Measurements from ENCODE around the gene ZBTB48.
"Not testable (repeated sequence)": the region's sequence is repeated elsewhere in the genome, so short reads cannot be mapped to it uniquely, and the experiment has no call there.

Gene ZBTB48

GRCh38 chr1:6597777-6598131 is 18.0 kb downstream of the ZBTB48 start:
- no peak overlapping the region for H3K4me3 ChIP-seq (replicated peaks; ENCODE audit: insufficient read depth, low read length)
- no peak for TF ChIP-seq CTCF (IDR thresholded peaks at IDR 0.05; ENCODE audit: insufficient read depth, low read length)
- no peak for TF ChIP-seq POLR2AphosphoS5 (IDR thresholded peaks at IDR 0.05; ENCODE audit: low read depth)
- no peak for TF ChIP-seq REST (IDR thresholded peaks at IDR 0.05; ENCODE audit: insufficient replicate concordance, low read depth)
- TF ChIP-seq GABPA (IDR thresholded peaks at IDR 0.05; ENCODE audit: low read depth) = no peak
- TF ChIP-seq SPI1 (IDR thresholded peaks at IDR 0.05; ENCODE audit: borderline replicate concordance, low read depth) = no peak
- no peak for DNase-seq (ENCODE audit: low read depth in 1 of 2, low spot score in 1 of 2)
- H3K27me3 ChIP-seq (ENCODE audit: insufficient read depth, poor library complexity, severe bottlenecking) = no peaks in the 10 kb centered on the region
- no peak overlapping the region for H3K27ac ChIP-seq (replicated peaks)

GRCh38 chr1:6599141-6599975 is 19.6 kb downstream of the ZBTB48 start:
- Histone ChIP-seq H3K27ac (replicated peaks) (peak overlapping the region; percentile 81), H3K27me3 (ENCODE audit: insufficient read depth, poor library complexity, severe bottlenecking) (no peaks in the 10 kb centered on the region), H3K4me3 (replicated peaks; ENCODE audit: insufficient read depth, low read length) (peak overlapping the region; percentile 93)
- TF ChIP-seq REST (IDR thresholded peaks at IDR 0.05; ENCODE audit: insufficient replicate concordance, low read depth) (peak; percentile 39), GABPA (IDR thresholded peaks at IDR 0.05; ENCODE audit: low read depth) (no peak), CTCF (IDR thresholded peaks at IDR 0.05; ENCODE audit: insufficient read depth, low read length) (no peak), SPI1 (IDR thresholded peaks at IDR 0.05; ENCODE audit: borderline replicate concordance, low read depth) (peak; percentile 85), POLR2AphosphoS5 (IDR thresholded peaks at IDR 0.05; ENCODE audit: low read depth) (no peak)
- DNase-seq (ENCODE audit: low read depth in 1 of 2, low spot score in 1 of 2) = peak in 1 of 2 experiments; percentile 92

GRCh38 chr1:6599991-6600390 is 20.2 kb downstream of the ZBTB48 start:
- Histone ChIP-seq H3K4me3 (replicated peaks; ENCODE audit: insufficient read depth, low read length) (peak overlapping the region; percentile 93), H3K27ac (replicated peaks) (peak overlapping the region; percentile 81)
- not testable (repeated sequence) for DNase-seq (ENCODE audit: low read depth in 1 of 2, low spot score in 1 of 2); H3K27me3 ChIP-seq (ENCODE audit: insufficient read depth, poor library complexity, severe bottlenecking)

GRCh38 chr1:6600410-6601048 is 20.7 kb downstream of the ZBTB48 start:
- H3K4me3 ChIP-seq (replicated peaks; ENCODE audit: insufficient read depth, low read length) = peak overlapping the region; percentile 93
- H3K27me3 ChIP-seq (ENCODE audit: insufficient read depth, poor library complexity, severe bottlenecking) = no peaks in the 10 kb centered on the region
- peak overlapping the region; percentile 81 for H3K27ac ChIP-seq (replicated peaks)
- TF ChIP-seq CTCF (IDR thresholded peaks at IDR 0.05; ENCODE audit: insufficient read depth, low read length) (no peak), POLR2AphosphoS5 (IDR thresholded peaks at IDR 0.05; ENCODE audit: low read depth) (no peak; the same call in 1 of the 2 replicates), REST (IDR thresholded peaks at IDR 0.05; ENCODE audit: insufficient replicate concordance, low read depth) (no peak), SPI1 (IDR thresholded peaks at IDR 0.05; ENCODE audit: borderline replicate concordance, low read depth) (no peak), GABPA (IDR thresholded peaks at IDR 0.05; ENCODE audit: low read depth) (no peak)
- no peak for DNase-seq (ENCODE audit: low read depth in 1 of 2, low spot score in 1 of 2)

Measured in HL-60 (cell line).